Astrocyte (in vitro differentiated cells and primary cell): ENCODE measurements around the gene YEATS4. TPM values are rescaled to one million over a fixed set of nuclear protein-coding genes. Genes with fewer than 3 reads are reported as not detected.

Source experiments
- DNase-seq: peaks from one replicate; pipeline ENCODE4 v3.0.0-alpha.2; 2010; ENCODE audit warnings: low read depth
- FAIRE-seq: peaks from 2 replicates; lab custom pipeline; 2011; peaks lifted over from hg19 to GRCh38; lab: Jason Lieb, UNC
- H2AFZ ChIP-seq: 2 replicates; pipeline ENCODE4 v1.6.0; 2012; ENCODE audit warnings: low read depth, low read length, inconsistent platforms
- H3K27ac ChIP-seq: 2 replicates; pipeline ENCODE4 v1.5.1; 2011; ENCODE audit warnings: low read depth, low read length, inconsistent platforms
- H3K27me3 ChIP-seq: 2 replicates; pipeline ENCODE4 v1.6.0; 2011; ENCODE audit warnings: low read length, inconsistent platforms; ENCODE audit not compliant: insufficient read depth
- H3K36me3 ChIP-seq: 2 replicates; pipeline ENCODE4 v1.5.1; 2011; ENCODE audit warnings: low read length, inconsistent platforms; ENCODE audit not compliant: insufficient read depth
- H3K4me1 ChIP-seq: 2 replicates; pipeline ENCODE4 v1.5.1; 2011; ENCODE audit warnings: low read length, inconsistent platforms; ENCODE audit not compliant: insufficient read depth
- H3K4me2 ChIP-seq: 2 replicates; pipeline ENCODE4 v1.6.0; 2012; ENCODE audit warnings: low read length, inconsistent platforms
- H3K4me3 ChIP-seq: 2 replicates; pipeline ENCODE4 v1.5.1; 2011; ENCODE audit warnings: low read depth, mild to moderate bottlenecking, low read length, inconsistent platforms; ENCODE audit not compliant: insufficient read depth
- H3K79me2 ChIP-seq: 2 replicates; pipeline ENCODE4 v1.6.0; 2012; ENCODE audit warnings: mild to moderate bottlenecking, low read length, inconsistent platforms; ENCODE audit not compliant: insufficient read depth
- H3K9ac ChIP-seq: 2 replicates; pipeline ENCODE4 v1.6.0; 2012; ENCODE audit warnings: mild to moderate bottlenecking, low read length, inconsistent platforms
- H3K9me3 ChIP-seq: 2 replicates; pipeline ENCODE4 v1.5.1; 2012; ENCODE audit warnings: low read depth, mild to moderate bottlenecking, low read length, inconsistent platforms; ENCODE audit not compliant: insufficient read depth
- H4K20me1 ChIP-seq: 2 replicates; pipeline ENCODE4 v1.6.0; 2012; ENCODE audit warnings: low read length, inconsistent platforms; ENCODE audit not compliant: insufficient read depth
- H3K27ac Mint-ChIP-seq: one replicate; pipeline ENCODE4 v1.8.0; 2021; ENCODE audit warnings: mild to moderate bottlenecking, mixed read lengths; ENCODE audit not compliant: unreplicated experiment
- H3K27me3 Mint-ChIP-seq: one replicate; pipeline ENCODE4 v1.8.0; 2021; ENCODE audit warnings: low read depth, mixed read lengths; ENCODE audit not compliant: unreplicated experiment
- H3K36me3 Mint-ChIP-seq: one replicate; pipeline ENCODE4 v1.8.0; 2021; ENCODE audit warnings: low read depth, mixed read lengths; ENCODE audit not compliant: unreplicated experiment
- H3K4me1 Mint-ChIP-seq: one replicate; pipeline ENCODE4 v1.8.0; 2021; ENCODE audit warnings: low read depth, mixed read lengths; ENCODE audit not compliant: unreplicated experiment
- H3K4me3 Mint-ChIP-seq: one replicate; pipeline ENCODE4 v1.8.0; 2021; ENCODE audit warnings: mild to moderate bottlenecking, moderate library complexity, mixed read lengths; ENCODE audit not compliant: unreplicated experiment
- H3K9me3 Mint-ChIP-seq: one replicate; pipeline ENCODE4 v1.8.0; 2021; ENCODE audit warnings: mild to moderate bottlenecking, mixed read lengths; ENCODE audit not compliant: unreplicated experiment
- EZH2 ChIP-seq: IDR thresholded peaks from 2 replicates; pipeline ENCODE4 v1.6.1; 2012; ENCODE audit warnings: mild to moderate bottlenecking, low read length, inconsistent platforms; ENCODE audit not compliant: insufficient read depth
- total RNA-seq: library from RNA; stranded (reverse); gene quantifications from 2 replicates; pipeline ENCODE4 v1.2.1, GENCODE V29; 2021
- TF ChIP-seq, protein P1 (sequence below): IDR thresholded peaks from 2 replicates; pipeline ENCODE4 v1.5.1; 2011; ENCODE audit warnings: low read depth, mild to moderate bottlenecking, inconsistent platforms, low read length, moderate library complexity; ENCODE audit not compliant: insufficient read depth

Gene YEATS4
- total RNA-seq, 1 donor from 2014 or later: 11.6 TPM

DNA sequence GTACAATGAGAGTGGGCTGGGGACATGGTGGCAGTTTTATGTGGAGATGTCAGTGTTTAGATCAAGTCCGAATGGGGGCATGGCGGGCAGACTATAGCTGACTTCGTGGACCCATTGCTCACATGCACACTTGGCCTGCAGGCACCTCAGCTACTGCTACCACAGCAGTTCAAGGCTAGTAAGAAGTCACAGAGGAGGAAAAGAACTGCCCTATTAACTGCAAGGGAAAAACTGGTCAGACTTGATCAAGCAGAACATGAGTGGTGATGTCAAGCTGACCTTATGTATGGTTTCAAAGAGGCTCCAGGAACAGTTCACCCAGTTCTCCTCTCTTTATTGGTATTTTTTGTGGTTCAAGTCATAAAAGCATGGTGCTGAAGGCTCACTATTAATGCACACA lies 80.5 kb downstream of the YEATS4 start:
- H3K4me1 Mint-ChIP-seq: no peaks in the 10 kb centered on the region
- no peak overlapping the region for H3K27ac ChIP-seq
- H3K27ac Mint-ChIP-seq: no peak overlapping the region
- H3K27me3 Mint-ChIP-seq: peaks cover under 1% of the 10 kb centered on the region
- H3K9me3 ChIP-seq: no peaks in the 10 kb centered on the region
- H2AFZ ChIP-seq: no peak overlapping the region
- H3K4me3 Mint-ChIP-seq: no peak overlapping the region
- TF ChIP-seq, protein P1, sequence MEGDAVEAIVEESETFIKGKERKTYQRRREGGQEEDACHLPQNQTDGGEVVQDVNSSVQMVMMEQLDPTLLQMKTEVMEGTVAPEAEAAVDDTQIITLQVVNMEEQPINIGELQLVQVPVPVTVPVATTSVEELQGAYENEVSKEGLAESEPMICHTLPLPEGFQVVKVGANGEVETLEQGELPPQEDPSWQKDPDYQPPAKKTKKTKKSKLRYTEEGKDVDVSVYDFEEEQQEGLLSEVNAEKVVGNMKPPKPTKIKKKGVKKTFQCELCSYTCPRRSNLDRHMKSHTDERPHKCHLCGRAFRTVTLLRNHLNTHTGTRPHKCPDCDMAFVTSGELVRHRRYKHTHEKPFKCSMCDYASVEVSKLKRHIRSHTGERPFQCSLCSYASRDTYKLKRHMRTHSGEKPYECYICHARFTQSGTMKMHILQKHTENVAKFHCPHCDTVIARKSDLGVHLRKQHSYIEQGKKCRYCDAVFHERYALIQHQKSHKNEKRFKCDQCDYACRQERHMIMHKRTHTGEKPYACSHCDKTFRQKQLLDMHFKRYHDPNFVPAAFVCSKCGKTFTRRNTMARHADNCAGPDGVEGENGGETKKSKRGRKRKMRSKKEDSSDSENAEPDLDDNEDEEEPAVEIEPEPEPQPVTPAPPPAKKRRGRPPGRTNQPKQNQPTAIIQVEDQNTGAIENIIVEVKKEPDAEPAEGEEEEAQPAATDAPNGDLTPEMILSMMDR: no peak
- no peak for TF ChIP-seq EZH2
- H3K27me3 ChIP-seq: no peaks in the 10 kb centered on the region
- no peaks in the 10 kb centered on the region for H3K36me3 ChIP-seq
- no peak for DNase-seq
- H4K20me1 ChIP-seq: no peaks in the 10 kb centered on the region
- no peak overlapping the region for H3K4me2 ChIP-seq
- H3K9ac ChIP-seq: no peak overlapping the region
- no peak for FAIRE-seq
- no peak overlapping the region for H3K4me3 ChIP-seq
- H3K79me2 ChIP-seq: no peaks in the 10 kb centered on the region
- no peaks in the 10 kb centered on the region for H3K4me1 ChIP-seq
- no peaks in the 10 kb centered on the region for H3K36me3 Mint-ChIP-seq
- H3K9me3 Mint-ChIP-seq: peaks cover 4% of the 10 kb centered on the region

Other genes starting within 250 kb of the YEATS4 start
- 58.4 and 68.3 TPM in 2 replicates for gene CPSF6, start 120.2 kb upstream of the YEATS4 start, total RNA-seq
- 0.31 and 0.45 TPM in 2 replicates for gene LYZ, start 11.4 kb upstream of the YEATS4 start, total RNA-seq
- 54.1 and 60.9 TPM in 2 replicates for gene FRS2, start 110.6 kb downstream of the YEATS4 start, total RNA-seq
- 241 and 262 TPM in 2 replicates for gene CCT2, start 225.7 kb downstream of the YEATS4 start, total RNA-seq